Middle frontal gyrus (tissue), 1 donor: ENCODE results near the gene BEST2.
"Not testable (repeated sequence)": the region's sequence is repeated elsewhere in the genome, so short reads cannot be mapped to it uniquely, and the experiment has no call there.

Experiments
- DNase-seq: peaks from one replicate; pipeline ENCODE4 v3.0.0-alpha.2; 2015; ENCODE audit warnings: low spot score; ENCODE audit errors: extremely low spot score

BEST2 gene

DNA sequence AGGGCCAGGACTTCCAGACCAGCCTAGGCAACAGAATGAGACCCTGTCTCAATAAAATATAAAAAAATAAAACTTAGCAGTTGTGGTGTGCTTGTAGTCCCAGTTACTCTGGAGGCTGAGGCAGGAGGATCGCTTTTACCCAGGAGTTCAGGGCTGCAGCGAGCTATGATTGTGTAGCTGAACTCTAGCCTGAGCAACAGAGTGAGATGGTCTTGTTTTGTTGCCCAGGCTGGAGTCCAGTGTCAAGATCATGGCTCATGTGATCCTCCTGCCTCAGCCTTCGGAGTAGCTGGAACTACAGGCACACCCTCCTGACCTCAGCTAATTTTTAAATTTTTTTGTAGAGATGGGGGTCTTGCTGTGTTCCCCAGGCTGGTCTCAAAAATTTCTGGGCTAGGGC is 35.4 kb downstream of the BEST2 start:
- DNase-seq: no peak

DNA sequence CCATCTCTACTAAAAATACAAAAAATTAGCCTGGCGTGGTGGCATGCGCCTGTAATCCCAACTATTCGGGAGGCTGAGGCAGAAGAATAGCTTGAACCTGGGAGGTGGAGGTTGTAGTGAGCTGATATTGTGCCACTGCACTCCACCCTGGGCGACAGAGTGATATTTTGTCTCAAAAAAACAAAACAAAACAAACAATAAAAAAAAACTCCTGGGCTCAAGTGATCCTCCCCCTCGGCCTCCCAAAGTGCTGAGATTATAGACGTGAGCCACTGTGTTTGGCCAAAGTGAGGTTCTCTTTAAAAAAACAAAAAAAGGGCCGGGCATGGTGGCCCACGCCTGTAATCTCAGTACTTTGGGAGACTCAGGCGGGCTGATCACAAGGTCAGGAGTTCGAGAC is 35.9 kb downstream of the BEST2 start:
- no peak for DNase-seq

DNA sequence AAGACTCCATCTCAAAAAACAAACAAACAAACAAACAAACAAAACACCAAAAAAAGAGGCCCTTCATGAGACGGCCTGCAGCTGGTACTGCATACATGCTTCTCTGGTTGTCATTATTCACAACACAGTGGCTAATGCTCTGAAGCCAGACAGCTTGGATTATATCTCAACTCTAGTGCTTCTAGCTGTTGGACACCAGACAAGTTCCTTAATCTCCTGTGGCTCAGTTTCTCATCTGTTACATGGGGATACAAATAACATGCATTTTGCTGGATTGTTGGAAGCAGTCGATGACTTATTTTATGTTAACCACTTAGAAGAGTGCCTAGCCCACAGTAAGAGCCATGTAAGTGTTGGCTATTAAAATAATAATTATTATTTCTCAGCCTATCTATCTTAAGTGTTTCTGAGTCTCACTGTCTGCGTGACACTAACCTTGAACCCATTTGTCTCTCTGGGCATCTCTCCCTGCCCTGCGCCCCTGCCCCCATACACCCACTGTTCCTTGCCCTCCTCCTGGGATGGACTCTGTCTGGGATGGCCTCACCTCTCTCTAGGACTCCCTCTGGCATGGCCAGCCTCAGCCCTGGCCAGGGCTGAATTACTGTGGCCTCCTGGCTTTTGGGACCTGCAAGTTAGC is 36.6 kb downstream of the BEST2 start:
- DNase-seq: no peak

DNA sequence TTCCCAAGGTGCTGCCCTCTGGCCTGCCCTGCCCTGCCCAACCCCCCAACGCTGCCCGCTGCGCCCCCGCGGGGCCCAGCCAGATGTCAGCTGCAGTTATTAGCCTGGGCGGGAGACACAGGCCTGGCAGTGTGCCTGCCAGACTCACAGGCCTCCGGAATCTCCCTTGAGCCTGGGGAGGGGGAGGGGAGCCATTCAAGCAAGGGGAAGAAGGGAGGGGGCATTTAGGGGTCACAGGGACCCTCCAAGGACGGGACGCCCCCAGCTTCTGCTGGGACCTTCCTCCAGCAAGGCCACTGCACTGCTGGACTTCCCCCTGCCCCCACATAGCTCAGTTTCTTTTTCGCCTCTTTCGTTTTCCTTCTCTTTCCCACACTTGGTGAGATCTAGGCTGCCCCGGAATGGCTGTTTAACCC is 37.1 kb downstream of the BEST2 start:
- DNase-seq: no peak

DNA sequence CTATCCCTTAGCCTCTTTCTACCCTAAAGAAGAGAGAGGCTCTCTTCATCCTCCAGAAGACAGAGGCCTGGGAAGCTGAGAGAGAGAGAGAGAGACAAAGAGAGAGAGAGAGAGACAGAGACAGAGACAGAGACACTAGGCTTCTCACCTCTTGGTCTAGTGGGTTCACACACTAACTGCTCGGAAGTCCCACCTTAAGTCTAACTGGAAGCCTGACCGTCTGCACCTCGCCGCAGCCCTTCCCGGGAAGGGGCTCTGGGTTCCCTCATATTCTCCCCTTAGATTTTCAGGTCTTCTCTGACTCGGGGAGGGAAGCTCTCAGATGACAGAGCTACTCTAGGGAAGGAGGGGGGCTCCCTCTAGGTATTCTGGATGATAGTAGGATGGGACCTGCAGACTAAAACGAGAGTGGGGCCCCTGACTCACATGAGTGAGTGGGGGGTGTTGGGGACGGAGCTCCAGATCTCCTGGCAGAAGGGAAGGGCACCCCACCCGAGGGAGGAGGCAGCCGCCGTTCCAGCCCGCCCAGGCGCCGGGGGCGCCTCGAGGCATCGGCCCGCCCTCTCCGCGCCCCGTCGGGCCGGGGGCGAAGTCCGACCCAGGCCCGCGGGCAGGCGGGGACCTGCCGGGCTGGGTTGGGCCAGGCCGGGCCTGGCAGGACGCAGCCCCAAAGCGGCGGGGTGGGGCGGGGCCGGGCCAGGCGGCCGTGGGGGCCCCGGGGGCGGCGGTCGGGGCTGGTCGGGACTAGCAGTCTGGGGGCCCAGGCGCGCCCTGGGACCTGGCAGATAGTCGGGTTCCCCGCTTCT is 37.7 kb downstream of the BEST2 start:
- DNase-seq: no peak

DNA sequence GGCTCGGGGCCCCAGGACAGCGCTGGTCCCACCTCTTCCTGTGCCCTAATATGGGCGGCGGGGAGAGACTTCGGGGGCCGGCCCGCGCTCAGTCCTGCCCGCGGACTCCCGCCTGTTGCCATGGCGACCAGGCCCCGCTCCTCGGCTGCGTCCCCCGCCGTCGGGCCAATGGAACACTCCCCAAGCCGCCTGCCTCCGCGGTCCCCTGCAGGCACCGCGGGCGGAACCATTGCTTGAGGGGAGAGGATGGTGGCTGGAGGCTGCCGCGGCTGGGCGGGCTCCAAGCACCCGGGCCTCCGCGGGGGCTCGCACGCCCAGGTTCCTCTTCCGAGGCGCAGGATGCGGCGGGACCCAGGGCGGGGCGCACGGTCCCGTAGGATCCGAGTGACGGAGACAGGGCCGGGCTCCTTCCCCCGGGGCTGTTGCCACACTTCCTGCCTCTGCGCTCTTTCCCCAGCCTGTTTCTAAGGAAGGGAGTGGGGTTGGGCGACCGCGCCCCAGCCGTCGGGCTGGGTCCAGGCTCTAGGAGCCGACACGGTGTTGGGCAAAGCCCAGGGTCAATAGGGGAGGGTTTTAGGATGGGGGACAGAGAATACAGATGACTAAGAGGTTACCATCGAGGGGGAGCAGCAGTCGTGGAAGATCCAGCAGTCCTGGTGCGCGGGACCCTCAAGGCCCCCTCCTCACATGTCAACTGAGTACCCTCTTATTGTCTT is 38.5 kb downstream of the BEST2 start:
- DNase-seq: peak; percentile 84

DNA sequence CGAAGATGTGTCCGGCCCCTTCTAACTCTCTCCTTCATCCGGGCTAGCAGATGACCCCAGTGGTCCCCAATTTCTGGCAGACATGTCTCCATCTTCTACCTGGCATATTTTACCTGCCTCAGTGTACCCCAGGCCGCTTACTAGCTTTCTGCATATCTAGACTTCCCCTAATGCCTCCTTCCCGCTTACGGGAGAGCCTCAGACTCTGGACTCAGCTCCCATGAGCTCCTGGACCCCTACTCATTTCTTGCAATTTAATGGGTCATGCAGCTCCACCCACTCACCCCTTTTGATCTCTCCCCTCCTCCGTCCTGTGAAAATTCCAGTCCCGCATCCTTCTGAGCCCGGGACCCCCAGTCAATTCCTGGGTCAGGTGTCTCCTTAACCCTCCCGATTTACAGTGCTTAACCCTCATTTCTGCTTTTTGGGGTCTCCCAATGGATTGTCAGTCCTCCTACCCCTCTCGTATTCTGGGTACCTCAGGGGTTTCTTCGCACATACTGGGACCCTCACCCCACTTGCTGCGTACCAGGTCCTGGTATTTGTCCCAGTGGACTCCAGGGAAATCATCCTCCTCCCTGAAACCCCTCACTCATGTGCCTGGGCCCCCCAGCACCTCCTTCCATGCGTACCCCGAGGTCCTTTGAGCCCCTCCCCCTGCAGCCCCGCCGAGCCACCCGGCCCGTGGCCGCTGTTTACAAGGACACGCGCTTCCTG is 39.2 kb downstream of the BEST2 start:
- no peak for DNase-seq

DNA sequence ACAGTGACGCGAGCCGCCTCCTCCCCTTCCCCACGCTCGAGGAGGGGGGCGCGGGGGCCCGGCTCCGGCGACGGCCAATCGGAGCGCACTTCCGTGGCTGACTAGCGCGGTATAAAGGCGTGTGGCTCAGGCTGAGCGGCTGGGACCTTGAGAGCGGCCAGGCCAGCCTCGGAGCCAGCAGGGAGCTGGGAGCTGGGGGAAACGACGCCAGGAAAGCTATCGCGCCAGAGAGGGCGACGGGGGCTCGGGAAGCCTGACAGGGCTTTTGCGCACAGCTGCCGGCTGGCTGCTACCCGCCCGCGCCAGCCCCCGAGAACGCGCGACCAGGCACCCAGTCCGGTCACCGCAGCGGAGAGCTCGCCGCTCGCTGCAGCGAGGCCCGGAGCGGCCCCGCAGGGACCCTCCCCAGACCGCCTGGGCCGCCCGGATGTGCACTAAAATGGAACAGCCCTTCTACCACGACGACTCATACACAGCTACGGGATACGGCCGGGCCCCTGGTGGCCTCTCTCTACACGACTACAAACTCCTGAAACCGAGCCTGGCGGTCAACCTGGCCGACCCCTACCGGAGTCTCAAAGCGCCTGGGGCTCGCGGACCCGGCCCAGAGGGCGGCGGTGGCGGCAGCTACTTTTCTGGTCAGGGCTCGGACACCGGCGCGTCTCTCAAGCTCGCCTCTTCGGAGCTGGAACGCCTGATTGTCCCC is 39.9 kb downstream of the BEST2 start, which contains the start of gene JUNB:
Gene JUNB (plus strand): TSS at position 142 of the 706 bp plus-strand sequence. CDS start 286 bp downstream, at position 428.
- peak; percentile 95 for DNase-seq

DNA sequence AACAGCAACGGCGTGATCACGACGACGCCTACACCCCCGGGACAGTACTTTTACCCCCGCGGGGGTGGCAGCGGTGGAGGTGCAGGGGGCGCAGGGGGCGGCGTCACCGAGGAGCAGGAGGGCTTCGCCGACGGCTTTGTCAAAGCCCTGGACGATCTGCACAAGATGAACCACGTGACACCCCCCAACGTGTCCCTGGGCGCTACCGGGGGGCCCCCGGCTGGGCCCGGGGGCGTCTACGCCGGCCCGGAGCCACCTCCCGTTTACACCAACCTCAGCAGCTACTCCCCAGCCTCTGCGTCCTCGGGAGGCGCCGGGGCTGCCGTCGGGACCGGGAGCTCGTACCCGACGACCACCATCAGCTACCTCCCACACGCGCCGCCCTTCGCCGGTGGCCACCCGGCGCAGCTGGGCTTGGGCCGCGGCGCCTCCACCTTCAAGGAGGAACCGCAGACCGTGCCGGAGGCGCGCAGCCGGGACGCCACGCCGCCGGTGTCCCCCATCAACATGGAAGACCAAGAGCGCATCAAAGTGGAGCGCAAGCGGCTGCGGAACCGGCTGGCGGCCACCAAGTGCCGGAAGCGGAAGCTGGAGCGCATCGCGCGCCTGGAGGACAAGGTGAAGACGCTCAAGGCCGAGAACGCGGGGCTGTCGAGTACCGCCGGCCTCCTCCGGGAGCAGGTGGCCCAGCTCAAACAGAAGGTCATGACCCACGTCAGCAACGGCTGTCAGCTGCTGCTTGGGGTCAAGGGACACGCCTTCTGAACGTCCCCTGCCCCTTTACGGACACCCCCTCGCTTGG is 40.7 kb downstream of the BEST2 start:
- DNase-seq: no peak

DNA sequence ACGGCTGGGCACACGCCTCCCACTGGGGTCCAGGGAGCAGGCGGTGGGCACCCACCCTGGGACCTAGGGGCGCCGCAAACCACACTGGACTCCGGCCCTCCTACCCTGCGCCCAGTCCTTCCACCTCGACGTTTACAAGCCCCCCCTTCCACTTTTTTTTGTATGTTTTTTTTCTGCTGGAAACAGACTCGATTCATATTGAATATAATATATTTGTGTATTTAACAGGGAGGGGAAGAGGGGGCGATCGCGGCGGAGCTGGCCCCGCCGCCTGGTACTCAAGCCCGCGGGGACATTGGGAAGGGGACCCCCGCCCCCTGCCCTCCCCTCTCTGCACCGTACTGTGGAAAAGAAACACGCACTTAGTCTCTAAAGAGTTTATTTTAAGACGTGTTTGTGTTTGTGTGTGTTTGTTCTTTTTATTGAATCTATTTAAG is 41.3 kb downstream of the BEST2 start:
- no peak for DNase-seq

DNA sequence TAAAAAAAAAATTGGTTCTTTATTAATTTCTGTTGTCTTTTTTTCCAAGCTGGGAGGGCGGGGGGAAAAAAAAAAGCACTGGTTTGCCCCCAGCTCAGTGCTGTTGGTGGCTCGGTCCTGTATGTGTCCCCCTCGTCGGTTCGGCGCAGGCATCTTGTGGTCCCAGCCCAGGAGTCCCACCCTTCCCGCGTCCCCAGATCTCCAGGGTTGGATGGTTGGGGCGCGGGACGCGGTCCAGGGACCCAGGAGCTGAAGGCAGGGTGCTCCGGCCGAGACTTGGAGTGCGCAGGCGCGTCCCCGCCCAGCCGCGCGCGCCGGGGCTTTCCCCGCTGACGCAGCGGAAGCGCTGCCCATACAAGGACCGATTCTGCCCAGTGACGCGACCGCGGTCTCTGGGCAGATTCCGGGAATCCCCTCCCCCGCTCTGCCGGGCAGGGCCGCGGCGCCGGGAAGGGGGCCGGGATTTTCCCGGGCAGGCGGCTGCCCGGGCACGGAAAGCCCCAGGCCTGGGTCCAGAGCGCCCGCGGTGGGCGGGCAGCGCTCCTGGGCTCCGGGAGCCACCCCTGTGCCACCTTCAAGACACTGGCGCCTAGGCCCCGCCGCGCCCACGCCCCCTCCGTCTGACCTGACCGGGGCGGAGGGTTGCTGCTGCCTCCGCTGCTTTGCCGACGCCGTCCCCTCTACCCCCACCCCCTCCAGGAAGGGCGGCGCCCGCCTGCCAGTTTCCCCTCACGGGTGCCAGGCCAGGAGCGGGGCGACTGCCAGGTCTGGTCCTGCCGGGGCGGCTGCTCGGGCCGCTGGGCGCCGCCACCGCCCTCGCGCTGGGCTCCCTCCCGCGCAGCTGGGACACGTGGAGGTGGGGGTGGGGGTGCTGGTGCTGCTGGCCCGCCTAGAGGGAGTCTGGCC is 42.0 kb downstream of the BEST2 start:
- DNase-seq: peak; percentile 92

DNA sequence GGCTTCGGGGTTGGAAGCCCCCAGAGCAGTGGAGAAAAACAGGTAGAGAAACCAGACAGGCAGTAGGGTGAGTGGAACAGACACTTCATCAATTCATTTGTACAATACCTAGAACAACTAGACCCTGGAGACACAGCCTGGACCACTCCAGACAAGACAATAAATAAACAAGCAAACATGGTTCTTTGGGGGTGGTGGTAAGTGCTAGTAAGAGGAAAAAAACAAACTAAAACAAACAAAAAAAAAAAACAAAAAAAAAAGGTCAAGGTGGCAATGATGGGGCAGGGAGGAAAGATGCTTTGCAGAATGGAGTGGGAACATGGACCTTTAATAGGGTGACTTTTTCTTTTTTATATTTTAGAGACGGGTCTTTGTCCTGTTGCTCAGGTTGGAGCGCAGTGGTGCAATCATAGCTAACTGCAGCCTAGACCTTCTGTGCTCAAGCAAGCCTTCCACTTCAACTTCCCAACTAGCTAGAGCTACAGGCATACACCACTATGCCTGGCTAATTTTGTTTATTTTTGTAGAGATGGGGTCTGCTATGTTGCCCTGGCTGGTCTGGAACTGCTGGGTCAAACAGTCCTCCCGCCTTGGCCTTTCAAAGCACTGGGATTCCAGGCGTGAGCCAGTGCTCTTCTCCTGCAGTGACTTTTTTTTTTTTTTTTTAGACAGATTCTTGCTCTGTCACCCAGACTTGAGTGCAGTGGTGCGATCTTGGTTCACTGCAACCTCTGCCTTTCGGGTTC is 42.8 kb downstream of the BEST2 start:
- no peak for DNase-seq

DNA sequence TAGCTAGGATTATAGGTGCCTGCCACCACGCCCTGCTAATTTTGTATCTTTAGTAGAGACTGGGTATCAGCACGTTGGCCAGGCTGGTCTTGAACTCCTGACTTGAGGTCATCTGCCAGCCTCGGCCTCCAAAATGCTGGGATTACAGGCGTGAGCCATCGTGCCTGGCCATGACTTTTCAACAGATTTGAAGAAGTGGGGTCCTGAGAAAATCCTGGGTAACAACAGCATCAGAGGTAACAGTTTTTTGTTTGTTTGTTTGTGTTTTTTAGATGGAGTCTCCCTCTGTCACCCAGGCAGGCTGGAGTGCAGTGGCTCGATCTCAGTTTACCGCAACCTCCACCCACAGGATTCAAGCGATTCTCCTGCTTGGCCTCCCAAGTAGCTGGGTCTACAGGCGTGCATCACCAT is 43.4 kb downstream of the BEST2 start:
- no peak for DNase-seq

DNA sequence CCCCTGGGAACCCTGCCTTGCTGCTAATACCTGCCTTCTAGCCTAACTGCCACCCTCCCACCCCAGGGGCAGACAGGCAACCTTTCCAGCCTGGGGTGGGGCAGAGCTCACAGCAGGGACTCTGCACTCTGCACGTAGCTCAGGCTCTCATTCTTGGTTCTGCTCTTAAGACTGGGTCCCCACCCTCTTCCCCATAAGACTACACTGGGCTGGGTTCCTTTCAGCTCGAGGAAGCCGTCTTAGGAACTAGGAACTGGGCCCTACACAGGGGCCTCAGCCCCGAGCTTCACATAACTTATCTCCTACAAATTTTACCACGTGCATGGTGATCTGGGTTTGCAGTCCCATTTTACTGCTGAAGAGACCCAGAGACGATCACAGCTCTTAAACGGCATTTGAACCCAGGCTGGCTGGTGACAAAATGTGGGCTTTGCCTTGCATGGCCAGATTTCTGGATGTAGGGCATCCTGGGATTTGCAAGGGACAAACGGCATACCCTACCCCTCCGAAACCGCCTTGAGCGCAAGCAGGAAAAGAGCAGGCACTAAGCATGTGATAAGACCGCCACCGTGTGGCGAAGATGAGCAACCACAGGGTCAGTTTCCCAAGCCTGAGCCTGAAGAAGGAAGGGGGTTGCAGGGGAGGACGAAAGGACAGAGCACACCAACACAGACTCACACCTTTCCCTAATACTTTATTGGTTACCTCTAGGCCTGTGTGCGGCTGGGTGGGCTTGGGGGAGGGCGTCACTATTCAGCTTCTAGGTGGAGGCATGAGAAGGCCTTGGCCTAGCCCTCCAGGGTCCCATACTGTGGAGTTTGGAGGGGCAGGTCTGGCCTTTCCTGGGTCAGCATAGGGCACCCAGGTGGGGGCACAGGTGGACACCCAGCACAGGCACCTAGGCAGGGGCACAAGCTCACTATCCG is 44.8 kb downstream of the BEST2 start:
- no peak for DNase-seq

DNA sequence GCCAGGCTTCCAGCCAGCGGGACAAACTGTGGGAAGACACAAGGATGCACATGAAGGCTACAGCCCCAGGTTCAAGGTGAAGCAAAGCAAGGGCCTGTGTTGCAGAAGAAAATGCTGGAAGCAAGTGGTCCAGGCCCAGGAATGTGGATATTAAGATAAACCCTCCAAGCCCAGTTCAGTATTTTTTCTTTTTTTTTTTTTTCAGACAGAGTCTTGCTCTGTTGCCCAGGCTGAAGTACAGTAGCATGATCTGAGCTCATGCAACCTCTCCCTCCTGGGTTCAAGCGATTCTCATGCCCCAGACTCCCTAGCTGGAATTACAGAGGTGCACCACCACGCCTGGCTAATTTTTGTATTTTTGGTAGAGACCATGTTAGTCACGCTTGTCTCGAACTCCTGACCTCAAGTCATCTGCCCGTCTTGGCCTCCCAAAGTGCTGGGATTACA is 45.6 kb downstream of the BEST2 start:
- DNase-seq: no peak

DNA sequence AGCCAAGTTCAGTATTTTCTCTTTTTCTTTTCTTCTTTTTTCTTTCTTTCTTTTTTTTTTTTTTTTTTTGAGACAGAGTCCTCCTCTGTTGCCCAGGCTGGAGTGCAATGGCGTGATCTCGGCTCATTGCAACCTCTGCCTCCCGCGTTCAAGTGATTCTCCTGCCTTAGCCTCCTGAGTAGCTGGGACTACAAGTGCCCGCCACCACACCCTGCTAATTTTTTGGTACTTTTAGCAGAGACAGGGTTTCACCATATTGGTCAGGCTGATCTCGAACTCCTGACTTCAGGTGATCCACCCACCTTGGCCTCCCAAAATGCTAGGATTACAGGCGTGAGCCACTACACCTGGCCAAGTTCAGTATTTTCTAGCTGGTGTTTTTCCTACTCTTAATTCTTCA is 46.0 kb downstream of the BEST2 start:
- not testable (repeated sequence) for DNase-seq
